CD4-positive, alpha-beta memory T cell (primary cell): ENCODE results near the gene EXOC4. TPM values are rescaled to one million over a fixed set of nuclear protein-coding genes. Genes with fewer than 3 reads are reported as not detected.

Experiments used
- CTCF ChIA-PET: fragments of 350-600 bp; sonication (Branson Sonifier 250); formaldehyde crosslinking; loops from one replicate; lab custom pipeline; 2021; ENCODE audit warnings: inconsistent platforms; ENCODE audit not compliant: partially characterized antibody; lab: Charles Lee
- POLR2A ChIA-PET: fragments of 350-600 bp; sonication (Branson Sonifier 250); formaldehyde crosslinking; loops from one replicate; lab custom pipeline; 2021; ENCODE audit not compliant: partially characterized antibody; lab: Charles Lee
- DNase-seq, 5 donors: peaks; one replicate each; pipeline versions ENCODE4 v3.0.0 to v3.0.0-alpha.2; 2020 to 2022; ENCODE audit warnings: mixed read lengths in 1 of 5
- H3K27ac ChIP-seq: one replicate; pipeline ENCODE4 v1.7.0; 2013; ENCODE audit warnings: low read depth, low read length
- H3K27me3 ChIP-seq: 2 replicates; pipeline ENCODE4 v1.7.0; 2013; ENCODE audit warnings: mild to moderate bottlenecking, low read length, moderate library complexity; ENCODE audit not compliant: insufficient read depth
- H3K36me3 ChIP-seq: 2 replicates; pipeline ENCODE4 v1.7.0; 2013; ENCODE audit warnings: mild to moderate bottlenecking, low read length, moderate library complexity; ENCODE audit not compliant: insufficient read depth
- H3K4me1 ChIP-seq: 2 replicates; pipeline ENCODE4 v1.7.0; 2013; ENCODE audit warnings: mild to moderate bottlenecking, low read length, moderate library complexity; ENCODE audit not compliant: insufficient read depth
- H3K4me3 ChIP-seq, 2 donors: one replicate each; pipeline ENCODE4 v1.7.0; 2013; ENCODE audit warnings: low read length in 2 of 2, mild to moderate bottlenecking in 1 of 2
- H3K9me3 ChIP-seq, 2 donors: one replicate each; pipeline ENCODE4 v1.7.0; 2013; ENCODE audit warnings: low read length in 2 of 2, control low read depth in 1 of 2; ENCODE audit not compliant: control insufficient read depth in 1 of 2
- H3K27ac Mint-ChIP-seq, 7 donors: one replicate each; pipeline ENCODE4 v1.8.0; 2020 to 2021; ENCODE audit warnings: mixed read lengths in 7 of 7, mild to moderate bottlenecking in 6 of 7, inconsistent platforms in 3 of 7, moderate library complexity in 3 of 7
- H3K27me3 Mint-ChIP-seq, 2 donors: one replicate each; pipeline ENCODE4 v1.8.0; 2020 to 2021; ENCODE audit warnings: mixed read lengths in 2 of 2
- H3K36me3 Mint-ChIP-seq, 2 donors: one replicate each; pipeline ENCODE4 v1.8.0; 2020 to 2021; ENCODE audit warnings: mixed read lengths in 2 of 2, inconsistent platforms in 1 of 2, mild to moderate bottlenecking in 1 of 2
- H3K4me1 Mint-ChIP-seq, 4 donors: one replicate each; pipeline ENCODE4 v1.8.0; 2020 to 2021; ENCODE audit warnings: mixed read lengths in 4 of 4, mild to moderate bottlenecking in 1 of 4
- H3K4me3 Mint-ChIP-seq, 8 donors: one replicate each; pipeline ENCODE4 v1.8.0; 2020 to 2021; ENCODE audit warnings: mixed read lengths in 8 of 8, mild to moderate bottlenecking in 7 of 8, moderate library complexity in 6 of 8, inconsistent platforms in 3 of 8
- H3K9me3 Mint-ChIP-seq, 8 donors: one replicate each; pipeline ENCODE4 v1.8.0; 2020 to 2021; ENCODE audit warnings: mixed read lengths in 8 of 8, mild to moderate bottlenecking in 5 of 8, inconsistent platforms in 3 of 8, moderate library complexity in 1 of 8
- intact Hi-C: fragments of 100-400 bp; cut with micrococcal nuclease; formaldehyde crosslinking; loops from one replicate; pipeline ENCODE4 v1.15.1; 2023
- polyA plus RNA-seq, 2 donors: library from polyadenylated mRNA; unstranded; fragments of 300-500 nt; fragmentation: Illumina TruSeq; gene quantifications; one replicate each; pipeline ENCODE4 v1.2.3, GENCODE V29; 2021
- total RNA-seq, 2 experiments: library from RNA; stranded (reverse); gene quantifications; one replicate each; pipeline ENCODE4 v1.2.3, GENCODE V29; 2021

The EXOC4 gene
- total and polyA plus RNA-seq, 4 experiments from 2014 or later, result 33.8 to 81.2 (median 58.1) TPM

- H3K27ac Mint-ChIP-seq, result no peak overlapping the region
- Histone ChIP-seq H3K36me3 (no peaks in the 10 kb centered on the region), H3K4me3 (no peak overlapping the region), H3K4me1 (no peaks in the 10 kb centered on the region), H3K27ac (no peak overlapping the region), H3K9me3 (no peaks in the 10 kb centered on the region), H3K27me3 (no peaks in the 10 kb centered on the region)
- CTCF ChIA-PET, result no interaction called here
- H3K4me3 Mint-ChIP-seq, result no peak overlapping the region
- no peaks in the 10 kb centered on the region for H3K27me3 Mint-ChIP-seq
- peaks cover 0 to 7% (median under 1%) of the 10 kb centered on the region in 4 donors for H3K4me1 Mint-ChIP-seq
- POLR2A ChIA-PET, result no interaction called here
- intact Hi-C loops, result no loop called here
- H3K9me3 Mint-ChIP-seq, result peaks cover 9 to 45% (median 33%) of the 10 kb centered on the region in 8 donors
- DNase-seq, result no peak
- peaks cover 57 to 68% of the 10 kb centered on the region in 2 donors for H3K36me3 Mint-ChIP-seq
Observed at GRCh38 chr7:133962646-133963045, 709.8 kb downstream of the EXOC4 start.

- no peak overlapping the region for H3K4me3 Mint-ChIP-seq
- Histone ChIP-seq H3K4me1 (no peaks in the 10 kb centered on the region), H3K4me3 (no peak overlapping the region), H3K27me3 (no peaks in the 10 kb centered on the region), H3K9me3 (no peaks in the 10 kb centered on the region), H3K27ac (no peak overlapping the region), H3K36me3 (no peaks in the 10 kb centered on the region)
- H3K27me3 Mint-ChIP-seq, result no peaks in the 10 kb centered on the region
- POLR2A ChIA-PET, result no interaction called here
- CTCF ChIA-PET, result no interaction called here
- peaks cover 0 to 7% (median under 1%) of the 10 kb centered on the region in 4 donors for H3K4me1 Mint-ChIP-seq
- H3K9me3 Mint-ChIP-seq, result peaks cover 9 to 55% (median 37%) of the 10 kb centered on the region in 8 donors
- no peak for DNase-seq
- H3K36me3 Mint-ChIP-seq, result peaks cover 61 to 75% of the 10 kb centered on the region in 2 donors
- no peak overlapping the region for H3K27ac Mint-ChIP-seq
- intact Hi-C loops, result no loop called here
Observed at GRCh38 chr7:133963629-133964028, 710.8 kb downstream of the EXOC4 start.

- Mint-ChIP-seq H3K27ac (no peak overlapping the region), H3K4me3 (no peak overlapping the region), H3K4me1 (no peaks in the 10 kb centered on the region), H3K9me3 (peaks cover 0 to 25% (median 14%) of the 10 kb centered on the region in 8 donors), H3K36me3 (peaks cover 23 to 53% of the 10 kb centered on the region in 2 donors), H3K27me3 (no peaks in the 10 kb centered on the region)
- CTCF ChIA-PET, result no interaction called here
- Histone ChIP-seq H3K27me3 (no peaks in the 10 kb centered on the region), H3K27ac (no peak overlapping the region), H3K4me1 (no peaks in the 10 kb centered on the region), H3K4me3 (no peak overlapping the region), H3K36me3 (no peaks in the 10 kb centered on the region), H3K9me3 (no peaks in the 10 kb centered on the region)
- DNase-seq, result no peak
- POLR2A ChIA-PET, result no interaction called here
- intact Hi-C loops, result no loop called here
Observed at GRCh38 chr7:133971625-133972024, 718.7 kb downstream of the EXOC4 start.

GRCh38 chr7:133973710-133974109, 720.8 kb downstream of the EXOC4 start:
- no peaks in the 10 kb centered on the region for H3K36me3 ChIP-seq
- H3K27me3 ChIP-seq, result no peaks in the 10 kb centered on the region
- no peaks in the 10 kb centered on the region for H3K9me3 ChIP-seq
- Mint-ChIP-seq H3K27ac (no peak overlapping the region), H3K36me3 (peaks cover 15 to 42% of the 10 kb centered on the region in 2 donors), H3K4me1 (no peaks in the 10 kb centered on the region), H3K27me3 (no peaks in the 10 kb centered on the region), H3K4me3 (no peak overlapping the region), H3K9me3 (peaks cover 0 to 4% (median under 1%) of the 10 kb centered on the region in 8 donors)
- DNase-seq, result no peak
- H3K27ac ChIP-seq, result no peak overlapping the region
- CTCF ChIA-PET, result no interaction called here
- no peak overlapping the region for H3K4me3 ChIP-seq
- POLR2A ChIA-PET, result no interaction called here
- no peaks in the 10 kb centered on the region for H3K4me1 ChIP-seq
- intact Hi-C loops, result no loop called here

- Histone ChIP-seq H3K9me3 (no peaks in the 10 kb centered on the region), H3K36me3 (no peaks in the 10 kb centered on the region), H3K27ac (no peak overlapping the region), H3K4me1 (no peaks in the 10 kb centered on the region), H3K4me3 (no peak overlapping the region), H3K27me3 (no peaks in the 10 kb centered on the region)
- Mint-ChIP-seq H3K4me1 (no peaks in the 10 kb centered on the region), H3K9me3 (peaks cover 0 to 4% (median 0%) of the 10 kb centered on the region in 8 donors), H3K36me3 (peaks cover 12 to 38% of the 10 kb centered on the region in 2 donors), H3K27ac (no peak overlapping the region), H3K27me3 (no peaks in the 10 kb centered on the region), H3K4me3 (no peak overlapping the region)
- ChIA-PET POLR2A (no interaction called here), CTCF (no interaction called here)
- intact Hi-C loops, result no loop called here
- DNase-seq, result no peak
Observed at GRCh38 chr7:133975130-133975529, 722.3 kb downstream of the EXOC4 start.

- Mint-ChIP-seq H3K27me3 (no peaks in the 10 kb centered on the region), H3K36me3 (peaks cover 12 to 40% of the 10 kb centered on the region in 2 donors)
- CTCF ChIA-PET, result no interaction called here
Observed at GRCh38 chr7:133976140-133976539, 723.3 kb downstream of the EXOC4 start.

GRCh38 chr7:133977409-133978274, 724.8 kb downstream of the EXOC4 start:
- Histone ChIP-seq H3K4me1 (no peaks in the 10 kb centered on the region), H3K27me3 (no peaks in the 10 kb centered on the region), H3K4me3 (no peak overlapping the region), H3K27ac (no peak overlapping the region), H3K36me3 (no peaks in the 10 kb centered on the region), H3K9me3 (no peaks in the 10 kb centered on the region)
- ChIA-PET POLR2A (no interaction called here), CTCF (no interaction called here)
- Mint-ChIP-seq H3K36me3 (peaks cover 12 to 40% of the 10 kb centered on the region in 2 donors), H3K4me1 (no peaks in the 10 kb centered on the region), H3K4me3 (no peak overlapping the region), H3K9me3 (peaks cover 0 to 6% (median 0%) of the 10 kb centered on the region in 8 donors), H3K27ac (peak overlapping the region in 2 of 7 donors; percentile 20 to 29), H3K27me3 (no peaks in the 10 kb centered on the region)
- intact Hi-C loops, result no loop called here
- no peak for DNase-seq

More at GRCh38 chr7:133976140-133976539, 723.3 kb downstream of the EXOC4 start:
- H3K27ac ChIP-seq, result no peak overlapping the region
- H3K4me1 Mint-ChIP-seq, result no peaks in the 10 kb centered on the region
- peaks cover 0 to 6% (median 0%) of the 10 kb centered on the region in 8 donors for H3K9me3 Mint-ChIP-seq
- intact Hi-C loops, result no loop called here
- no peaks in the 10 kb centered on the region for H3K9me3 ChIP-seq
- no peak for DNase-seq
- H3K27me3 ChIP-seq, result no peaks in the 10 kb centered on the region
- POLR2A ChIA-PET, result no interaction called here
- no peak overlapping the region for H3K4me3 Mint-ChIP-seq
- H3K4me3 ChIP-seq, result no peak overlapping the region
- H3K4me1 ChIP-seq, result no peaks in the 10 kb centered on the region
- no peaks in the 10 kb centered on the region for H3K36me3 ChIP-seq
- no peak overlapping the region for H3K27ac Mint-ChIP-seq
